KG1 (cell line): ENCODE results near the gene USP12.
"Not testable (repeated sequence)": the region's sequence is repeated elsewhere in the genome, so short reads cannot be mapped to it uniquely, and the experiment has no call there.

Experiments used
- DNase-seq: peaks from one replicate; lab custom pipeline; 2025; lab: John Stamatoyannopoulos, UW

USP12 gene

GRCh38 chr13:27151798-27152599, 19.6 kb downstream of the USP12 start:
- DNase-seq = no peak

GRCh38 chr13:27149702-27150101, 21.9 kb downstream of the USP12 start:
- no peak for DNase-seq

GRCh38 chr13:27148900-27149299, 22.7 kb downstream of the USP12 start:
- DNase-seq = no peak

- DNase-seq = no peak
Observed at GRCh38 chr13:27147530-27148170, 24.0 kb downstream of the USP12 start.

- DNase-seq = no peak
Observed at GRCh38 chr13:27141746-27142145, 29.9 kb downstream of the USP12 start.

- not testable (repeated sequence) for DNase-seq
Observed at GRCh38 chr13:27141159-27141558, 30.5 kb downstream of the USP12 start.

GRCh38 chr13:27140060-27140459, 31.6 kb downstream of the USP12 start:
- DNase-seq = no peak

GRCh38 chr13:27139565-27139964, 32.0 kb downstream of the USP12 start:
- DNase-seq = no peak

GRCh38 chr13:27138457-27139093, 33.0 kb downstream of the USP12 start:
- DNase-seq = no peak

GRCh38 chr13:27137759-27138158, 33.9 kb downstream of the USP12 start:
- no peak for DNase-seq

GRCh38 chr13:27135023-27135422, 36.6 kb downstream of the USP12 start:
- DNase-seq = no peak

GRCh38 chr13:27133889-27134288, 37.7 kb downstream of the USP12 start:
- no peak for DNase-seq

- no peak for DNase-seq
Observed at GRCh38 chr13:27132538-27132937, 39.1 kb downstream of the USP12 start.

- no peak for DNase-seq
Observed at GRCh38 chr13:27131906-27132305, 39.7 kb downstream of the USP12 start.

- DNase-seq = no peak
Observed at GRCh38 chr13:27130979-27131623, 40.5 kb downstream of the USP12 start.

- DNase-seq = no peak
Observed at GRCh38 chr13:27130223-27130978, 41.2 kb downstream of the USP12 start.

GRCh38 chr13:27128825-27129627, 42.6 kb downstream of the USP12 start:
- no peak for DNase-seq

- no peak for DNase-seq
Observed at GRCh38 chr13:27126859-27127258, 44.8 kb downstream of the USP12 start.

- DNase-seq = no peak
Observed at GRCh38 chr13:27125357-27126282, 46.0 kb downstream of the USP12 start.

- no peak for DNase-seq
Observed at GRCh38 chr13:27124571-27124970, 47.0 kb downstream of the USP12 start.
